ENCODE measurements around the gene FSTL4. TPM values are rescaled to one million over a fixed set of nuclear protein-coding genes. Genes with fewer than 3 reads are reported as not detected.

The FSTL4 gene
- total and polyA plus RNA-seq, 4 donors = 0.08 to 1.4 (median 0.31) TPM

GRCh38 chr5:133150909-133151544 is 461.3 kb downstream of the FSTL4 start:
- Histone ChIP-seq H3K27me3 (ENCODE audit: control insufficient read depth in 3 of 3, insufficient read depth in 3 of 3, low read length in 2 of 3) (no peaks in the 10 kb centered on the region), H3K9me3 (ENCODE audit: control insufficient read depth in 4 of 4, insufficient read depth in 3 of 4, low read length in 3 of 4) (peaks cover 0 to 4% (median 0%) of the 10 kb centered on the region in 4 donors), H3K4me3 (no peak overlapping the region), H3K4me1 (ENCODE audit: control insufficient read depth in 5 of 5, insufficient read depth in 5 of 5, low read length in 5 of 5) (peaks cover 0 to 4% (median 0%) of the 10 kb centered on the region in 5 donors), H3K9ac (ENCODE audit: insufficient read depth in 1 of 2, low read length in 2 of 2) (no peak overlapping the region), H3K36me3 (ENCODE audit: control insufficient read depth in 4 of 4, insufficient read depth in 4 of 4, low read length in 4 of 4) (no peaks in the 10 kb centered on the region), H3K27ac (ENCODE audit: low read depth in 1 of 2, low read length in 1 of 2) (no peak overlapping the region)
- DNase-seq (no peak), ATAC-seq (ENCODE audit: insufficient read depth, low FRiP score) (no peak)
- no peak for TF ChIP-seq CTCF (IDR thresholded peaks at IDR 0.05; ENCODE audit: control extremely low read depth, extremely low read depth)
- WGBS, 2 donors = 95% methylated on average over 6 of the region's 6 CpGs

- Histone ChIP-seq H3K27ac (ENCODE audit: low read depth in 1 of 2, low read length in 1 of 2) (no peak overlapping the region), H3K36me3 (ENCODE audit: control insufficient read depth in 4 of 4, insufficient read depth in 4 of 4, low read length in 4 of 4) (no peaks in the 10 kb centered on the region), H3K9ac (ENCODE audit: insufficient read depth in 1 of 2, low read length in 2 of 2) (no peak overlapping the region), H3K4me3 (no peak overlapping the region), H3K9me3 (ENCODE audit: control insufficient read depth in 4 of 4, insufficient read depth in 3 of 4, low read length in 3 of 4) (peaks cover 0 to 4% (median 0%) of the 10 kb centered on the region in 4 donors), H3K4me1 (ENCODE audit: control insufficient read depth in 5 of 5, insufficient read depth in 5 of 5, low read length in 5 of 5) (peaks cover 0 to 9% (median 0%) of the 10 kb centered on the region in 5 donors), H3K27me3 (ENCODE audit: control insufficient read depth in 3 of 3, insufficient read depth in 3 of 3, low read length in 2 of 3) (no peaks in the 10 kb centered on the region)
- TF ChIP-seq CTCF (IDR thresholded peaks at IDR 0.05; ENCODE audit: control extremely low read depth, extremely low read depth) = no peak
- WGBS, 2 donors = 93 to 96% methylated on average over 4 of the region's 4 CpGs
- ATAC-seq (ENCODE audit: insufficient read depth, low FRiP score) (no peak), DNase-seq (no peak)
These were observed 463.0 kb downstream of the FSTL4 start for GRCh38 chr5:133149345-133149744.

- H3K27me3 ChIP-seq (ENCODE audit: control insufficient read depth in 3 of 3, insufficient read depth in 3 of 3, low read length in 2 of 3) = no peaks in the 10 kb centered on the region
- no peak overlapping the region for H3K4me3 ChIP-seq
- no peaks in the 10 kb centered on the region for H3K36me3 ChIP-seq (ENCODE audit: control insufficient read depth in 4 of 4, insufficient read depth in 4 of 4, low read length in 4 of 4)
- H3K27ac ChIP-seq (ENCODE audit: low read depth in 1 of 2, low read length in 1 of 2) = no peak overlapping the region
- H3K9me3 ChIP-seq (ENCODE audit: control insufficient read depth in 4 of 4, insufficient read depth in 3 of 4, low read length in 3 of 4) = peaks cover 0 to 5% (median 0%) of the 10 kb centered on the region in 4 donors
- no peak for TF ChIP-seq CTCF (IDR thresholded peaks at IDR 0.05; ENCODE audit: control extremely low read depth, extremely low read depth)
- H3K4me1 ChIP-seq (ENCODE audit: control insufficient read depth in 5 of 5, insufficient read depth in 5 of 5, low read length in 5 of 5) = peaks cover 0 to 9% (median 0%) of the 10 kb centered on the region in 5 donors
- ATAC-seq (ENCODE audit: insufficient read depth, low FRiP score) = no peak
- no peak overlapping the region for H3K9ac ChIP-seq (ENCODE audit: insufficient read depth in 1 of 2, low read length in 2 of 2)
- DNase-seq = peak in 2 of 3 donors; percentile 6 to 44
- 83 to 86% methylated on average over 7 of the region's 7 CpGs for WGBS, 2 donors
These were observed 464.4 kb downstream of the FSTL4 start for GRCh38 chr5:133147815-133148567.
